Type B pancreatic cell (in vitro differentiated cells): ENCODE data around the gene BANP. TPM values are rescaled to one million over a fixed set of nuclear protein-coding genes. Genes with fewer than 3 reads are reported as not detected.

Source experiments
- DNase-seq: peaks from one replicate; pipeline ENCODE4 v3.0.0; 2021; ENCODE audit warnings: mixed read lengths; ENCODE audit not compliant: unreplicated experiment; ENCODE audit errors: extremely low spot score
- H3K27ac Mint-ChIP-seq: 2 replicates; pipeline ENCODE4 v1.8.0; 2021; ENCODE audit warnings: mild to moderate bottlenecking, mixed read lengths
- H3K27me3 Mint-ChIP-seq: 2 replicates; pipeline ENCODE4 v1.8.0; 2021; ENCODE audit warnings: mixed read lengths
- H3K36me3 Mint-ChIP-seq: 2 replicates; pipeline ENCODE4 v1.8.0; 2021; ENCODE audit warnings: mixed read lengths
- H3K4me1 Mint-ChIP-seq: one replicate; pipeline ENCODE4 v1.8.0; 2021; ENCODE audit warnings: mixed read lengths; ENCODE audit not compliant: unreplicated experiment
- H3K4me3 Mint-ChIP-seq: 2 replicates; pipeline ENCODE4 v1.8.0; 2021; ENCODE audit warnings: mild to moderate bottlenecking, mixed read lengths
- H3K9me3 Mint-ChIP-seq: 2 replicates; pipeline ENCODE4 v1.8.0; 2021; ENCODE audit warnings: mixed read lengths
- total RNA-seq: library from RNA; stranded (reverse); gene quantifications from 2 replicates; pipeline ENCODE4 v1.2.1, GENCODE V29; 2021; ENCODE audit warnings: low replicate concordance
- TF ChIP-seq, protein P1 (sequence below): fragments of 200-600 bp; sonication (generic); conservative IDR thresholded peaks from 2 replicates; pipeline ENCODE4 v1.5.0; 2021; ENCODE audit warnings: antibody characterized with exemption, mild to moderate bottlenecking

BANP gene
- total RNA-seq, 1 donor from 2014 or later, result 36.9 TPM

DNA sequence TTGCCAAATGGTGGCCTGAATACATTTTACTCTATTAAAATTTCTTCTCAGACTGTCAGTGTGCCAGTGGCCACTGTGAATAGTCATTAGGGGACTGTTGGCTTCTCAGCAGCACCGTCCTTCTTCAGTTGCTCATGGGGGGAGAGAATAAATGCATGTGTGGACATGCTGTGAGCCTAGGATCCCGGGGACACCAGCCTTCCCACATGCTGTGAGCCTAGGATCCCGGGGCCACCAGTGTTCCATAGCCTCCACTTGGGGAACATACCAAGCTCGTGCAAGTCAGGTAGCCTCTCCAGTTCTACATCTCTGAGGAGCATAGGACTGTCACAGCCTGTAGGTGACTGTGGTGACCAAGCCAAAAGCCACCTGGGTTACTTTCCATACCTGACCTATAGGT lies 51.5 kb downstream of the BANP start:
- Mint-ChIP-seq H3K36me3 (peaks cover 15% of the 10 kb centered on the region), H3K4me3 (no peak overlapping the region), H3K9me3 (no peaks in the 10 kb centered on the region), H3K27ac (no peak overlapping the region), H3K4me1 (no peaks in the 10 kb centered on the region), H3K27me3 (no peaks in the 10 kb centered on the region)
- TF ChIP-seq, protein P1, sequence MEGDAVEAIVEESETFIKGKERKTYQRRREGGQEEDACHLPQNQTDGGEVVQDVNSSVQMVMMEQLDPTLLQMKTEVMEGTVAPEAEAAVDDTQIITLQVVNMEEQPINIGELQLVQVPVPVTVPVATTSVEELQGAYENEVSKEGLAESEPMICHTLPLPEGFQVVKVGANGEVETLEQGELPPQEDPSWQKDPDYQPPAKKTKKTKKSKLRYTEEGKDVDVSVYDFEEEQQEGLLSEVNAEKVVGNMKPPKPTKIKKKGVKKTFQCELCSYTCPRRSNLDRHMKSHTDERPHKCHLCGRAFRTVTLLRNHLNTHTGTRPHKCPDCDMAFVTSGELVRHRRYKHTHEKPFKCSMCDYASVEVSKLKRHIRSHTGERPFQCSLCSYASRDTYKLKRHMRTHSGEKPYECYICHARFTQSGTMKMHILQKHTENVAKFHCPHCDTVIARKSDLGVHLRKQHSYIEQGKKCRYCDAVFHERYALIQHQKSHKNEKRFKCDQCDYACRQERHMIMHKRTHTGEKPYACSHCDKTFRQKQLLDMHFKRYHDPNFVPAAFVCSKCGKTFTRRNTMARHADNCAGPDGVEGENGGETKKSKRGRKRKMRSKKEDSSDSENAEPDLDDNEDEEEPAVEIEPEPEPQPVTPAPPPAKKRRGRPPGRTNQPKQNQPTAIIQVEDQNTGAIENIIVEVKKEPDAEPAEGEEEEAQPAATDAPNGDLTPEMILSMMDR, result no peak
- DNase-seq, result no peak

DNA sequence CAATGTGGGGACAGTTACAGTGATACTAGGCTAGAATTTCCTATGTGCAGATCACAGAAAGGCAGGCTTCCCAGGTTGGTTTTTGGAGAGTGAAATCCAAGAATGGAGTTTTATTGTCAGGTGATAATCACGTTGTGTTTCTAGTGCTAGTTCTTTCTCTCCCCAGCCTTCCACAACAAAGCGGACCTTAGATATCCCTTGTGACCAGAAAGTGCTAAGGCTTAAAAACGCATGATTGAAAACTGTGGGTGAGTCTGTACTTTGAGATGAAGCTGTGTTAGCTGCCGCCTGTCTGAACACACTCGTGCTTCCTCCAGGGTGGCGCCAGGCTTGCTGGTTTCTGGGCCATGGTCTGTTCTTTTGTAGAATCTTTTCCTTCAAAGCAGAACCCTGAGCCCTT lies 52.1 kb downstream of the BANP start:
- H3K4me1 Mint-ChIP-seq, result no peaks in the 10 kb centered on the region
- H3K9me3 Mint-ChIP-seq, result no peaks in the 10 kb centered on the region
- H3K4me3 Mint-ChIP-seq, result no peak overlapping the region
- H3K27me3 Mint-ChIP-seq, result no peaks in the 10 kb centered on the region
- no peak overlapping the region for H3K27ac Mint-ChIP-seq
- no peak for DNase-seq
- TF ChIP-seq, protein P1, result no peak
- H3K36me3 Mint-ChIP-seq, result peaks cover 18% of the 10 kb centered on the region

DNA sequence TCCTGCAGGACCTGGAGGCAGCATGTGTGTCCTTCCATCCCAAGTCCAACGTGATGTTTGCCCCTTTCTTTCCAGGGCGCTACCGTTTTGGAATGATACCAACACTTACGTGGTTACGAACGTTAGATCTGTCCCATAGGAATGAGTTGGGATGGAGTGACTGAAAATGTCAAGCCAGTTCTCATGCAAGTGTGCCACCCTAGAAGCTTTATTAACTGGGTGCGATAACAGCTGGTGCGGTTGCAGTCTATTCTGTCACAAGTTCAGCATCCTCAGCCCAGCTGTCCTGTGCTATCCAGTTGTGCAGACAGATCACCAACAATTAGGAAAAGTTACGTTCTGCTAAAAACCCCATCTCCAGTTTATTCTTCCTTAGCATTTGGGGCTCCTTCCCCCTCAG lies 52.5 kb downstream of the BANP start:
- Mint-ChIP-seq H3K4me3 (no peak overlapping the region), H3K27ac (no peak overlapping the region), H3K4me1 (no peaks in the 10 kb centered on the region), H3K27me3 (no peaks in the 10 kb centered on the region), H3K9me3 (no peaks in the 10 kb centered on the region), H3K36me3 (peaks cover 18% of the 10 kb centered on the region)
- DNase-seq, result no peak
- TF ChIP-seq, protein P1, result no peak

DNA sequence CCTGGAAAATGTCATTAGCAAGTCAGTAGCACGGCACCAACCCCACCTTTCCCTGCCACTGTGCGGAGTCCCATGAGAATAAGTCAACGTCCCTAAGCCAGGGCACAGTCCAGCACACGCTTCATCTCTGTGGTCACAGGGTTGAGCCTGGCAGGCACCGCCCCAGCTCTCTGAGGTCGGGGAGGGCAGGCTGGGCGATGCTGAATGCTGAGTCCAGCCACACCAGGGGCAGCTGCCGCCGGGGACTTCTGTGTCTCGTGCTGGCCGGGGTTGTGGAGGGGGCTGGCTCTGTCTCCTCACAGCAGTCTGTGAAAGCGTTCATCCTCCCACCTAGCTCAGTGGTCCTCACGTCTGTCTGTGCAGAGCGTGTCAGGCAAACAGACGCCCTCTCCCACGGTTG lies 53.2 kb downstream of the BANP start:
- no peaks in the 10 kb centered on the region for H3K4me1 Mint-ChIP-seq
- TF ChIP-seq, protein P1, result no peak
- H3K9me3 Mint-ChIP-seq, result no peaks in the 10 kb centered on the region
- peaks cover 18% of the 10 kb centered on the region for H3K36me3 Mint-ChIP-seq
- H3K27me3 Mint-ChIP-seq, result no peaks in the 10 kb centered on the region
- H3K4me3 Mint-ChIP-seq, result no peak overlapping the region
- no peak overlapping the region for H3K27ac Mint-ChIP-seq
- no peak for DNase-seq

DNA sequence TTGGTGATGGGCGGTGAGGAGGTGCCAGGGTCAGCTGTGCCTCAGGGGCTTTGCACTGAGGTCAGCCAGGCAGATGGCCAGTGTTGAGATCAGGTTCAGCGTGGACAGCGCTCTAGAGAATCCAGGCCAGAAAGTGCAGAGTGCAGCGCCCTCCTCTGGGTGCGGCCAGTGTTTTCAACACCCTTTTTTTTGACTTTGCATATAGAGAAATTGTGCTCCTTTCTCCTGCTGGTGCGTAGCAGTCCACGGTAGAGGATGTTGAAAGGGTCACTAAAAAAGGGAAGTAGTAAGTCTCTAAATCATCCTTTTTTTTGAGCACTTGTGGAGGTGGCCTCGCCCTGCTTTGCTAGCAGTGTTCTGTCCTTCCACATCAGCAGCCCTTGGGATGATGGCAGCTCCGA lies 53.9 kb downstream of the BANP start:
- Mint-ChIP-seq H3K27ac (no peak overlapping the region), H3K4me3 (no peak overlapping the region), H3K4me1 (no peaks in the 10 kb centered on the region), H3K27me3 (no peaks in the 10 kb centered on the region), H3K9me3 (no peaks in the 10 kb centered on the region), H3K36me3 (peaks cover 21% of the 10 kb centered on the region)
- no peak for DNase-seq
- TF ChIP-seq, protein P1, result peak; percentile 59

DNA sequence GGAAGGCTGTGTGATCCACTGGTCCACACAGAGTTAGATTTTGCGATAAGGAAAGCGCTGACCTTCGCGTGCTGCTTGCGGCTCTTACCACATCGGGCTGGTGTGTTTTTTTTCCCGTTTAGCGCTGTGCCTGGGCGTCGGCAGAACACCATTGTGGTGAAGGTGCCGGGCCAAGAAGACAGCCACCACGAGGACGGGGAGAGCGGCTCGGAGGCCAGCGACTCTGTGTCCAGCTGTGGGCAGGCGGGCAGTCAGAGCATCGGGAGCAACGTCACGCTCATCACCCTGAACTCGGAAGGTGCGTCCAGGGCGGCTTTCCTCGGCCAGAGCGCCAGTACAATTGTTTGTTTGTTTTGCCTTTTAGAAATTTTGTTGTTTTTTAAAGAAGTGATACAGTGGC lies 54.7 kb downstream of the BANP start:
- no peak for DNase-seq
- Mint-ChIP-seq H3K4me3 (no peak overlapping the region), H3K27me3 (no peaks in the 10 kb centered on the region), H3K4me1 (no peaks in the 10 kb centered on the region), H3K9me3 (no peaks in the 10 kb centered on the region), H3K27ac (no peak overlapping the region), H3K36me3 (peaks cover 26% of the 10 kb centered on the region)
- TF ChIP-seq, protein P1, result no peak
